OCI-LY3 (cell line): ENCODE results near the gene NFAM1.
A peak's percentile ranks its signal among the peaks of the same experiment; 100 is the strongest.

Experiments used
- H2AFZ ChIP-seq: fragments of 200-600, 300-600 bp; shearing (Covaris generic); 2 replicates; pipeline ENCODE4 v1.6.0; 2014; ENCODE audit warnings: antibody characterized with exemption, low read depth, low read length
- H3K27ac ChIP-seq: fragments of 200-600, 300-600 bp; sonication (generic); 2 replicates; pipeline ENCODE4 v1.5.1; 2014; ENCODE audit warnings: mild to moderate bottlenecking, low read length, moderate library complexity, mixed read lengths
- H3K27me3 ChIP-seq: fragments of 200-600, 300-600 bp; sonication (generic); 2 replicates; pipeline ENCODE4 v1.6.1; 2014; ENCODE audit warnings: low read depth, low read length, mixed read lengths
- H3K36me3 ChIP-seq: fragments of 200-600, 300-600 bp; sonication (generic); replicated peaks from 2 replicates; pipeline ENCODE3; 2014; ENCODE audit warnings: low read depth, low read length, mixed read lengths
- H3K4me1 ChIP-seq: fragments of 300-600, 200-600 bp; sonication (generic); 2 replicates; pipeline ENCODE4 v1.6.1; 2014; ENCODE audit warnings: low read length, mixed read lengths
- H3K4me2 ChIP-seq: fragments of 200-600, 300-600 bp; sonication (generic); 2 replicates; pipeline ENCODE4 v1.6.1; 2014; ENCODE audit warnings: low read length, mixed read lengths
- H3K4me3 ChIP-seq: fragments of 300-600, 200-600 bp; sonication (generic); 2 replicates; pipeline ENCODE4 v1.5.1; 2014; ENCODE audit warnings: antibody characterized with exemption, mild to moderate bottlenecking, low read length, moderate library complexity
- H3K79me2 ChIP-seq: fragments of 300-600, 200-600 bp; shearing (Covaris generic); 2 replicates; pipeline ENCODE4 v1.6.1; 2014; ENCODE audit warnings: mild to moderate bottlenecking, low read length, mixed read lengths
- H3K9ac ChIP-seq: fragments of 300-600, 200-600 bp; shearing (Covaris generic); 2 replicates; pipeline ENCODE4 v1.6.0; 2014; ENCODE audit warnings: mild to moderate bottlenecking, low read length, moderate library complexity
- H3K9me3 ChIP-seq: fragments of 200-600, 300-600 bp; shearing (Covaris generic); 2 replicates; pipeline ENCODE4 v1.6.1; 2014; ENCODE audit warnings: low read length, mixed read lengths; ENCODE audit not compliant: insufficient read depth
- H4K20me1 ChIP-seq: fragments of 200-600, 300-600 bp; sonication (generic); 2 replicates; pipeline ENCODE4 v1.6.1; 2016; ENCODE audit warnings: low read length, mixed read lengths; ENCODE audit not compliant: insufficient read depth
- CTCF ChIP-seq: fragments of 200-600, 300-600 bp; sonication (generic); IDR thresholded peaks from 2 replicates; pipeline ENCODE4 v1.5.1; 2014; ENCODE audit warnings: antibody characterized with exemption, low read length, low read depth
- EZH2phosphoT487 ChIP-seq: fragments of 200-600 bp; shearing (Covaris generic); IDR thresholded peaks from 2 replicates; pipeline ENCODE4 v1.6.1; 2018; ENCODE audit warnings: antibody characterized with exemption, mixed run types, low read depth

Gene NFAM1

GRCh38 chr22:42371099-42371498 lies 61.1 kb downstream of the NFAM1 start:
- H2AFZ ChIP-seq, result no peak overlapping the region
- peaks cover 3% of the 10 kb centered on the region; the same call in 1 of the 2 replicates for H3K27me3 ChIP-seq
- H3K9ac ChIP-seq, result no peak overlapping the region
- H3K79me2 ChIP-seq, result no peaks in the 10 kb centered on the region
- H3K27ac ChIP-seq, result no peak overlapping the region
- TF ChIP-seq CTCF (no peak), EZH2phosphoT487 (no peak)
- no peak overlapping the region for H3K4me2 ChIP-seq
- H3K4me1 ChIP-seq, result no peaks in the 10 kb centered on the region
- no peaks in the 10 kb centered on the region for H3K36me3 ChIP-seq
- no peaks in the 10 kb centered on the region for H4K20me1 ChIP-seq
- no peak overlapping the region for H3K4me3 ChIP-seq
- H3K9me3 ChIP-seq, result no peaks in the 10 kb centered on the region

GRCh38 chr22:42369250-42370041 lies 62.8 kb downstream of the NFAM1 start:
- Histone ChIP-seq H3K9ac (peak overlapping the region; percentile 62), H3K4me3 (peak overlapping the region; percentile 88), H3K9me3 (no peaks in the 10 kb centered on the region), H2AFZ (peak overlapping the region; percentile 72), H3K36me3 (no peaks in the 10 kb centered on the region), H3K27me3 (peaks cover 15% of the 10 kb centered on the region), H3K4me1 (no peaks in the 10 kb centered on the region), H3K79me2 (no peaks in the 10 kb centered on the region), H3K27ac (no peak overlapping the region), H4K20me1 (no peaks in the 10 kb centered on the region), H3K4me2 (peak overlapping the region; percentile 84)
- TF ChIP-seq CTCF, result no peak
- TF ChIP-seq EZH2phosphoT487, result no peak

- Histone ChIP-seq H2AFZ (no peak overlapping the region), H3K79me2 (no peaks in the 10 kb centered on the region), H3K9ac (no peak overlapping the region), H3K9me3 (no peaks in the 10 kb centered on the region), H3K27me3 (peaks cover 22% of the 10 kb centered on the region), H3K4me3 (peak overlapping the region; percentile 66), H3K4me2 (peak overlapping the region; percentile 47), H3K27ac (no peak overlapping the region), H4K20me1 (no peaks in the 10 kb centered on the region), H3K4me1 (no peaks in the 10 kb centered on the region), H3K36me3 (no peaks in the 10 kb centered on the region)
- no peak for TF ChIP-seq CTCF
- TF ChIP-seq EZH2phosphoT487, result no peak
These were observed 63.6 kb downstream of the NFAM1 start for GRCh38 chr22:42368379-42369249.

- TF ChIP-seq EZH2phosphoT487 (no peak), CTCF (no peak)
- Histone ChIP-seq H3K36me3 (no peaks in the 10 kb centered on the region), H3K27me3 (peaks cover 26% of the 10 kb centered on the region), H3K4me2 (no peak overlapping the region), H3K4me3 (no peak overlapping the region), H3K9ac (no peak overlapping the region), H3K9me3 (no peaks in the 10 kb centered on the region), H4K20me1 (no peaks in the 10 kb centered on the region), H2AFZ (no peak overlapping the region), H3K4me1 (no peaks in the 10 kb centered on the region), H3K27ac (no peak overlapping the region), H3K79me2 (no peaks in the 10 kb centered on the region)
These were observed 64.2 kb downstream of the NFAM1 start for GRCh38 chr22:42367980-42368378.
